IMR-90 (cell line): Measurements from ENCODE around the gene ZC3H14.

ENCODE experiments used
- CTCF ChIP-seq: conservative IDR thresholded peaks from 2 replicates; pipeline ENCODE4 v1.5.1; 2012; ENCODE audit warnings: mild to moderate bottlenecking, low read depth, low read length, improper control_type of control experiment
- POLR2A ChIP-seq: IDR thresholded peaks from 2 replicates; pipeline ENCODE4 v1.6.1; 2012; ENCODE audit warnings: mild to moderate bottlenecking, low read depth, low read length

DNA sequence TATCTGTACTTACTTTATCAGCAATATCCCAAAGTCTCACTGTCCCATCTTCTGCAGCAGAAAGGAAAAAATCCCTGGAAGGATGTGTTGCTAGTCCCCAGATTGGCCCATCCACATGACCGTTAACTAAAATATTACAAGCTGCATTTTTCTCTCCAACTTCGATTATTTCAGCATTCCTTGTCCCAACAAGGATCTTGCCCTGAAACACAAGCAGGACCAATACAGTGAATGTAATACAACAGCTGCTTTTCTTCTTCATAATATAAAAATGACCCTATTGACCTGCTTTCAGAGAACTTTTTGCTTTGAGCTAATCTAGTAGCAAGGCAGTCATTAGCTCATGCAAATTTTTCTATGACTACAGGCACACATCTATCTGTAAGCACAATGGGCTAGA, 58.3 kb downstream of the ZC3H14 start:
- no peak for TF ChIP-seq CTCF
- TF ChIP-seq POLR2A, result no peak
